Thyroid gland (tissue), 4 donors: ENCODE measurements around the gene SEMA5B. TPM values are rescaled to one million over a fixed set of nuclear protein-coding genes. Genes with fewer than 3 reads are reported as not detected.

Experiments used
- DNase-seq, 2 donors: peaks; one replicate each; pipeline ENCODE4 v3.0.0-alpha.2; 2019
- H3K27ac ChIP-seq, 3 donors: fragments of 200-600 bp; sonication (generic); 1 replicate in 2 of 3; 2 replicates in 1 of 3; pipeline ENCODE4 v1.5.1; 2016 to 2019; ENCODE audit warnings: mild to moderate bottlenecking in 1 of 3, moderate library complexity in 1 of 3
- H3K27me3 ChIP-seq: fragments of 200-600 bp; sonication (generic); one replicate; pipeline ENCODE4 v1.5.1; 2019
- H3K36me3 ChIP-seq, 2 donors: fragments of 200-600 bp; sonication (generic); one replicate each; pipeline ENCODE4 v1.5.1; 2016 to 2019
- H3K4me1 ChIP-seq, 2 donors: fragments of 200-600 bp; sonication (generic); one replicate each; pipeline ENCODE4 v1.5.1; 2017 to 2019
- H3K4me3 ChIP-seq, 3 donors: fragments of 200-600 bp; sonication (generic); replicated peaks in 1 of 3; 1 replicate in 2 of 3; 2 replicates in 1 of 3; pipeline ENCODE4 v1.5.1; 2016; ENCODE audit warnings: mild to moderate bottlenecking in 1 of 3
- H3K9me3 ChIP-seq: fragments of 200-600 bp; sonication (generic); one replicate; pipeline ENCODE4 v1.5.1; 2017
- CTCF ChIP-seq, 6 experiments: fragments of 200-600 bp in 3 of 6; fragments of 450-650 bp in 3 of 6; sonication (generic) in 3 of 6; IDR thresholded peaks; one replicate each; pipeline ENCODE4 v1.5.1; 2016 to 2019; ENCODE audit warnings: antibody characterized with exemption in 6 of 6, mild to moderate bottlenecking in 2 of 6, inconsistent platforms in 1 of 6, moderate library complexity in 1 of 6
- POLR2A ChIP-seq, 2 donors: fragments of 450-650 bp; IDR thresholded peaks; one replicate each; pipeline ENCODE4 v1.6.1; 2017; ENCODE audit warnings: antibody characterized with exemption in 2 of 2, mild to moderate bottlenecking in 2 of 2, moderate library complexity in 1 of 2
- WGBS, 2 donors: methylation state at CpG; one replicate each; pipeline ENCODE4 v1.1.5; 2017; 5-methylcytosine and 5-hydroxymethylcytosine counted together
- intact Hi-C: fragments of 100-400 bp; cut with DNase I; formaldehyde crosslinking; loops from one replicate; pipeline ENCODE4 v1.15.1; 2023
- total RNA-seq, 4 donors: library from RNA; depleted of rRNA; stranded (reverse); fragments of >200 nt; gene quantifications; one replicate each; pipeline ENCODE4 v1.2.3, GENCODE V29; 2016

Gene SEMA5B
- total RNA-seq, 4 donors from 2014 or later: 0.56 to 5.3 (median 0.63) TPM

GRCh38 chr3:122892118-122892960, 135.2 kb downstream of the SEMA5B start:
- Histone ChIP-seq H3K27ac (no peak overlapping the region), H3K36me3 (no peaks in the 10 kb centered on the region), H3K27me3 (no peaks in the 10 kb centered on the region), H3K9me3 (no peaks in the 10 kb centered on the region), H3K4me1 (no peaks in the 10 kb centered on the region), H3K4me3 (no peak overlapping the region)
- TF ChIP-seq POLR2A (IDR thresholded peaks at IDR 0.05) (no peak), CTCF (IDR thresholded peaks at IDR 0.05) (no peak)
- intact Hi-C loops: no loop called here
- no peak for DNase-seq
- 93% methylated on average over 21 of the region's 21 CpGs for WGBS, 2 donors

DNA sequence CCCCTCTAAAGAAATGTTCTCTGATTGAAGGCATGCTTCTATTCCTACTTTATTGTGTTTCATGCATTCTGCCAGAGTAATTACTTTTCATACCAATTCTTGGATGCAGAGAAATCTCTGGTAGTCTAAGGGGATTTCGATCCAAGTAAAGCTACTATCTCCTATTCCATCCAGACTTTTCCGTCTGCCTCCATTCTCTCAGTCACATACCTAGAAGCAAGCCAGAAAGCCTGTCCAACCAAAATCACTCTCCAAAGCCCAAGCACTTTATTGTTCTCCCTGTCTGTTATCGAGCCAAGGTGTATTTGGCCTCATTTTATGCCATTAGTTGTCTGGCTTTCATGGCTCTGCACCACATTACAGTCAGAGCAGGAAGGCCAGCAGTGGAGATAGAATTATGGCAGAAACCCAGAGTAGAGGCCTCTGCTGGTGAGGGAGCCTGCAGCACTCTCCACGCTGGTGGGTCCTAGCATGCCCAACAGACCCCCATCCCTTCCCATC, 136.8 kb downstream of the SEMA5B start:
- WGBS, 2 donors: 73 to 90% methylated on average over 4 of the region's 4 CpGs
- no peaks in the 10 kb centered on the region for H3K9me3 ChIP-seq
- no peaks in the 10 kb centered on the region for H3K27me3 ChIP-seq
- intact Hi-C loops: no loop called here
- H3K27ac ChIP-seq: no peak overlapping the region
- no peak overlapping the region for H3K4me3 ChIP-seq
- no peaks in the 10 kb centered on the region for H3K4me1 ChIP-seq
- H3K36me3 ChIP-seq: no peaks in the 10 kb centered on the region
- TF ChIP-seq CTCF (IDR thresholded peaks at IDR 0.05) (no peak), POLR2A (IDR thresholded peaks at IDR 0.05) (no peak)
- DNase-seq: no peak

- Histone ChIP-seq H3K27ac (no peak overlapping the region), H3K4me3 (no peak overlapping the region), H3K4me1 (no peaks in the 10 kb centered on the region), H3K36me3 (no peaks in the 10 kb centered on the region), H3K27me3 (no peaks in the 10 kb centered on the region), H3K9me3 (no peaks in the 10 kb centered on the region)
- WGBS, 2 donors: 21 to 31% methylated on average over 6 of the region's 6 CpGs
- DNase-seq: peak; percentile 39
- TF ChIP-seq CTCF (IDR thresholded peaks at IDR 0.05): no peak
- TF ChIP-seq POLR2A (IDR thresholded peaks at IDR 0.05): no peak
- intact Hi-C loops: no loop called here
Observed at GRCh38 chr3:122890077-122890719, 137.4 kb downstream of the SEMA5B start.

- H3K27ac ChIP-seq: no peak overlapping the region
- no peaks in the 10 kb centered on the region for H3K36me3 ChIP-seq
- no peaks in the 10 kb centered on the region for H3K9me3 ChIP-seq
- H3K4me1 ChIP-seq: no peaks in the 10 kb centered on the region
- DNase-seq: no peak
- TF ChIP-seq POLR2A (IDR thresholded peaks at IDR 0.05) (no peak), CTCF (IDR thresholded peaks at IDR 0.05) (no peak)
- 90 to 97% methylated on average over 4 of the region's 4 CpGs for WGBS, 2 donors
- no peaks in the 10 kb centered on the region for H3K27me3 ChIP-seq
- no peak overlapping the region for H3K4me3 ChIP-seq
- intact Hi-C loops: no loop called here
Observed at GRCh38 chr3:122886946-122887345, 140.6 kb downstream of the SEMA5B start.

- TF ChIP-seq POLR2A (IDR thresholded peaks at IDR 0.05): no peak
- TF ChIP-seq CTCF (IDR thresholded peaks at IDR 0.05): no peak
- H3K36me3 ChIP-seq: no peaks in the 10 kb centered on the region
Observed at GRCh38 chr3:122886251-122886650, 141.3 kb downstream of the SEMA5B start.

More at GRCh38 chr3:122886251-122886650, 141.3 kb downstream of the SEMA5B start:
- Histone ChIP-seq H3K4me3 (no peak overlapping the region), H3K4me1 (no peaks in the 10 kb centered on the region), H3K9me3 (no peaks in the 10 kb centered on the region), H3K27me3 (no peaks in the 10 kb centered on the region), H3K27ac (no peak overlapping the region)
- no peak for DNase-seq
- 91 to 95% methylated on average over 4 of the region's 4 CpGs for WGBS, 2 donors
- intact Hi-C loops: no loop called here
